ENCODE results near the gene SUOX.
A peak's percentile ranks its signal among the peaks of the same experiment; 100 is the strongest.
"Not testable (repeated sequence)": the region's sequence is repeated elsewhere in the genome, so short reads cannot be mapped to it uniquely, and the experiment has no call there.

Gene SUOX

GRCh38 chr12:55984861-55985260, 12.2 kb upstream of the SUOX start:
- DNase-seq, result no peak

DNA sequence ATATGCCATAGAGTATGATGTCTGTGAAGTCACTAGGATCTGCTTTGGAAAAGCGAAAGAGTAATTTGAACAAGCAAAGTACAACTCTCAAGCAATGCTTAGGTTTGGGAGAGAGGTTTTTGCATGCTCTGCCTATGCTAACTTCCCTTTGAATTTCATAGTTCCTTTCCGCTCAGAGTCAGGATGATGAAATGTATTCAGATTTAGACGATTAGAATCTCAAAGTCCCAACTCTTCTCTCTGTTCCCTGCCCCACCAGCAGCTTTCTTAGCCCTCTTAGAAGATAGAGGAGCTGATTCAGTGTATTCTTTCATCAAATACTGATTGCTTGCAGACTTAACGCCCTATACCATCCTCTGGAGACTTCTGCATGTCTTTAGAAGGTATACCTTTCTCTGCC, 11.7 kb upstream of the SUOX start:
- DNase-seq, result no peak

DNA sequence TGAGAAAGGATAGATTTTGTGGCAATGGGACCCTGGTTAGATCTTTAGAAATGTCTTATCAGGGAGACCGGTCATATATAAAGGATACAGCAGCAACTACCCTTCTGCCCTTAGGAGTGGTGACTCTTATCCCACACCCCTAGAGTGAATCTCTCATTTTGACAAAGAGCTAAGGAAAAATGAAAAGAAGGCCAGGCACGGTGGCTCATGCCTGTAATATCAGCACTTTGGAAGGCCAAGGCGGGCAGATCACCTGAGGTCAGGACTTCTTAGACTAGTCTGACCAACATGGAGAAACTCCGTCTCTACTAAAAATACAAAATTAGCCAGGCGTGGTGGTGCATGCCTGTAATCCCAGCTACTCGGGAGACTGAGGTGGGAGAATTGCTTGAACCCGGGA, 11.1 kb upstream of the SUOX start:
- not testable (repeated sequence) for DNase-seq

GRCh38 chr12:55991110-55991509, 6.0 kb upstream of the SUOX start:
- DNase-seq, result no peak

GRCh38 chr12:55993230-55993853, 3.7 kb upstream of the SUOX start:
- no peak for DNase-seq

DNA sequence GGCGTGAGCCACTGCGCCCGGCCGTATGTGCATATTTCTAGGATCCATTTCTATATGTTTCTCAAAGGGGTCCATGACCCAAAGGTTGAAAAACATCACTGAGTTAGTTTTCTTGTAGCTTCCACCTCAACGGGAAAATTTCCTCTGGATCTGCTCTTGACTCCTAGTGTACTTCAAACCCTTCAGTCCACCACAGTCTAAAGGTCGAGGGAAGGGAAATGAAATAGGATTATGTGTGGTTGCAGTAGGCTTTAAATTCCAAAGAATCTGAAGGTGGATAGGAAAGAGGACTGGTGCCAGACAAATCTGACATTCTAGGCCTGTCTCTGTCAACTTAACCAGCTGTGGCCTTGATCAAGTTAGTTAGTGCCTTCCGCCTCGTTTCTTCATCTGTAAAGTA, 1.7 kb upstream of the SUOX start:
- no peak for DNase-seq

- peak; percentile 50 to 56 for DNase-seq
Observed at GRCh38 chr12:55996201-55996714, 818 bp upstream of the SUOX start.

GRCh38 chr12:55997535-55997859, 421 bp downstream of the SUOX start:
- DNase-seq, result no peak

DNA sequence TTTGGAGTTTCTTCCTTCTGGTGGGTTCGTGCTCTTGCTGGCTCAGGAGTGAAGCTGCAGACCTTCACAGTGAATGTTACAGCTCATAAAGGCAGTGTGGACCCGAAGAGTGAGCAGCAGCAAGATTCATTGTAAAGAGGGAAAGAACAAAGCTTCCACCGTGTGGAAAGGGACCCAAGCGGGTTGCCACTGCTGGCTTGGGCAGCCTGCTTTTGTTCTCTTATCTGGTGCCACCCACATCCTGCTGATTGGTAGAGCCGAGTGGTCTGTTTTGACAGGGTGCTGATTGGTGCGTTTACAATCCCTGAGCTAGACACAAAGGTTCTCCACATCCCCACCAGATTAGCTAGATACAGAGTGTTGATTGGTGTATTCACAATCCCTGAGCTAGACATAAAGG, 2.4 kb downstream of the SUOX start:
- DNase-seq, result not testable (repeated sequence)

- DNase-seq, result not testable (repeated sequence)
Observed at GRCh38 chr12:55999999-56000540, 3.0 kb downstream of the SUOX start.

DNA sequence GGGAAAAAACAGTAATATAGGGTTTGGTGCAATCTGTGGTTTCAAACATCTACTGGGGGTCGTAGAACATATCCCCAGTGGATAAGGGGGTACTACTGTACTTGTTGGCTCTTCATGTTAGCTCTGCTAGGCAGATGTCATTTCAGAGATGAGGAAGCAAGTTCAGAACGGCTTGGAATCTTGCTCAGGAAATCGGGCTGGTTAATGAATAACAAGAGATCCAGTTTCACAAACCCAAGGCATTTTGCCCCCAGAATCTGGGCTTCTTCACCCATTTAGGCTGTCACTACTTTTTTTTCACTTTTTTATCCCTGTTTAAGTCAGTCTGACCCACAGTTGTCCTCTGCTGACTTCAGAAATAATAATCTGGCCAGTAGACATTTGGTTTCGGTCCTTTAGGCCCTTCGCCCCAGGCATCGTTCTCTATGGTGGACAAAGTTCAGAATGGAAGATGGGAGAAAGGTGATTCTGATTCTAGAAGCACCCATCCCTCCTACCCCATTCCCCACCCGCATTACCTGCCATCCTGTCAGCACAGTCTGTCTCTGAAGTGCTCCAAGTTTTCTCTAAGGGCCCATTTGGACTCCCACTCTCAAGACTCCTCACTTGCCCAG, 4.5 kb downstream of the SUOX start:
- no peak for DNase-seq

DNA sequence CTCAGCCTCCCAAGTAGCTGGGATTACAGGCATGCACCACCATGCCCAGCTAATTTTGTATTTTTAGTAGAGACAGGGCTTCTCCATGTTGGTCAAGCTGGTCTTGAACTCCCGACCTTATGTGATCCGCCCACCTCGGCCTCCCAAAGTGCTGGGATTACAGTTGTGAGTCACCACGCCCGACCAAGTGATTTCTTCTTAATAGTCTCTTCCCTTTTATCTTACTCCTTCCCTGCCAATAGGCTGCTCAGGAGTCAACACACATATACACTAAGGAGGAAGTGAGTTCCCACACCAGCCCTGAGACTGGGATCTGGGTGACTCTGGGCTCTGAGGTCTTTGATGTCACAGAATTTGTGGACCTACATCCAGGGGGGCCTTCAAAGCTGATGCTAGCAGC, 6.3 kb downstream of the SUOX start:
- not testable (repeated sequence) for DNase-seq

DNA sequence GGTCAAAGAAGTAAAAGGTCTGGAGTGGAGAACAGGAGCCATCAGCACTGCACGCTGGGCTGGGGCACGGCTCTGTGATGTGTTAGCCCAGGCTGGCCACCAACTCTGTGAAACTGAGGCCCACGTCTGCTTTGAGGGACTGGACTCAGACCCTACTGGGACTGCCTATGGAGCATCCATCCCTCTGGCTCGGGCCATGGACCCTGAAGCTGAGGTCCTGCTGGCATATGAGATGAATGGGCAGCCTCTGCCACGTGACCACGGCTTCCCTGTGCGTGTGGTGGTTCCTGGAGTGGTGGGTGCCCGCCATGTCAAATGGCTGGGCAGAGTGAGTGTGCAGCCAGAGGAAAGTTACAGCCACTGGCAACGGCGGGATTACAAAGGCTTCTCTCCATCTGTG, 7.1 kb downstream of the SUOX start:
- no peak for DNase-seq

- peak; percentile 65 to 66 for DNase-seq
Observed at GRCh38 chr12:56007564-56008559, 10.8 kb downstream of the SUOX start.

GRCh38 chr12:56010111-56010570, 13.1 kb downstream of the SUOX start:
- no peak for DNase-seq

GRCh38 chr12:56011509-56012090, 14.5 kb downstream of the SUOX start:
- no peak for DNase-seq

DNA sequence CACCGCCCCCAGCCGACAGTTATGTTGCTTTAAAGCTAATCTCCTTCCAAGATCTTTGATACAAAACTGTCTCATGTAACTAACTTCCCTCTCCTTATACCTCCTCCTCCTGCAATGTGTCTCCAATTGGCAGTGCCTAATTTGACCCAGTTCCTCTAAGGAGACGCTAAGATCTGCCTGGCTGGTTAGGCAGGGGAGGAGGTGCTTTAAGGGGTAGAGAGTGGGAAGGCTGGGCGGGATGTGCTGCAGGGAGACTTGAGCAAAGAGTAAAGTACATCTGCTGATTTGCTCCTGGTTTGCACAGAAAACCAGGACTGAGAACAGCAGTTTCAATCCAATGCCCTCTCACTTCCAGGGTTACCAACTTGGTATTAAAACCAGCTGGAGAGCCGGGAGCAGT, 16.4 kb downstream of the SUOX start:
- no peak for DNase-seq

GRCh38 chr12:56014205-56014604, 17.1 kb downstream of the SUOX start:
- DNase-seq, result no peak

DNA sequence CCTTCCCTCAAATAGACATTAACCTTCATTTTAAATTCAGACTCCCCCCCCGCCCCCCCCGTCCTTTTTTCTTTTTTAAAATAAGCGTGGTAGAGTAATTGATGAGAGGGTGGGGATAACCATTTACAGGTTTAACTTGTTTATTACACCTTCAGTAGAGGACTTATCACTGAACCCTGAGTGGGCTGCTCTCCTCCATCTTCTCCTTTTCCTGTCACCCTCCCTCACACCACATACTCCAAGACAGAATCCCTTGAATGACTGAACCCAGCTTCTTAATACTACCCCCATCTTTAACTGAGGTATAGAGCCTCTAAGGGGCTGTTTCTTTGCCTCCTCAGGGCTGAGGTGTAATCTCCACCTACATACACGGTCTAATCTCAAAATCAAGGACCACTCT, 20.1 kb downstream of the SUOX start:
- no peak for DNase-seq

GRCh38 chr12:56018356-56018755, 21.3 kb downstream of the SUOX start:
- no peak for DNase-seq

DNA sequence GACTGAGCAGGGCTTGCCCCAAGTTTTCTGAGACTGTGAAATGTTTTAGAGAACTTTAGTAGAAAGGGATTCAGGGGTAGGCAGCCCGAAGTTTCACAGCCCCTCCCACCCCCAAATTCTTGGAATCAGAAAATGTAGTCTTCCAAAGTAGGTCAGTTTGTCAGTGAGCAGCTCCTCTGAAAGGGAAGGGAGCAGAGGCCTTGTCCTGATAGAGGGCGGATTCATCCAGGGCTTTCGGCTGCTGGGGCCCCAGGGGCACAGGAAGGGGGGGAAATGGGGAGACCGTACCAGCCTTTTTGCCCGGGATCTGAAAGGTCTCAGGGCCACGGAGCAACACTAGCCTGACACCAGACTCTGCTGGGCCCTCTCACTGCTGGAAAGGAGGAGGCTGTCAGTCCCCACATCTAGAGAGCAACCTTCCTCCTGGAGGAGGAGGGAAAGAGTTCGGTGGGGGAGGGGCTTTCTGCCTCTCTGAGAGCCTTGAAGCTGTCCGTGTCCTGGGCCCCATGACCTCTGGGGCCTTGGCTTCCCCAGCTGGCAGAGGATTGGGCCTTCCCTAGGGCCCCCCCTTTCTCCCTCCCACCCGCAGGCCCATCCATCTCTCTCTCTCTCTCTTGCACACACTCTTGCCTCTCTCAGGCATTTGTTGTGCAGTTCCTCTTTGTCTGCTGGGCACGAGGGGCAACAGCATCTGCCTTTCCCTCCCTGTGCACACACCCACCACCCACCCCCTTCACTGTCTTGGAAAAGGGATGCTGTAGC, 23.5 kb downstream of the SUOX start, which contains the start of gene IKZF4:
TSS of gene IKZF4 (plus strand) at position 621 of the 762 bp plus-strand sequence. CDS start 451 bp downstream, outside the sequence.
- DNase-seq, result no peak

Measured in activated CD4-positive, alpha-beta T cell treated with anti-CD3 and anti-CD28 coated beads, Interleukin-2, amount 50 U/mL, for 4 hours (primary cell).